ENCODE results near the gene CD46. TPM values are rescaled to one million over a fixed set of nuclear protein-coding genes. Genes with fewer than 3 reads are reported as not detected.

CD46 gene
- polyA plus RNA-seq, 1 donor from 2014 or later: 393 TPM

DNA sequence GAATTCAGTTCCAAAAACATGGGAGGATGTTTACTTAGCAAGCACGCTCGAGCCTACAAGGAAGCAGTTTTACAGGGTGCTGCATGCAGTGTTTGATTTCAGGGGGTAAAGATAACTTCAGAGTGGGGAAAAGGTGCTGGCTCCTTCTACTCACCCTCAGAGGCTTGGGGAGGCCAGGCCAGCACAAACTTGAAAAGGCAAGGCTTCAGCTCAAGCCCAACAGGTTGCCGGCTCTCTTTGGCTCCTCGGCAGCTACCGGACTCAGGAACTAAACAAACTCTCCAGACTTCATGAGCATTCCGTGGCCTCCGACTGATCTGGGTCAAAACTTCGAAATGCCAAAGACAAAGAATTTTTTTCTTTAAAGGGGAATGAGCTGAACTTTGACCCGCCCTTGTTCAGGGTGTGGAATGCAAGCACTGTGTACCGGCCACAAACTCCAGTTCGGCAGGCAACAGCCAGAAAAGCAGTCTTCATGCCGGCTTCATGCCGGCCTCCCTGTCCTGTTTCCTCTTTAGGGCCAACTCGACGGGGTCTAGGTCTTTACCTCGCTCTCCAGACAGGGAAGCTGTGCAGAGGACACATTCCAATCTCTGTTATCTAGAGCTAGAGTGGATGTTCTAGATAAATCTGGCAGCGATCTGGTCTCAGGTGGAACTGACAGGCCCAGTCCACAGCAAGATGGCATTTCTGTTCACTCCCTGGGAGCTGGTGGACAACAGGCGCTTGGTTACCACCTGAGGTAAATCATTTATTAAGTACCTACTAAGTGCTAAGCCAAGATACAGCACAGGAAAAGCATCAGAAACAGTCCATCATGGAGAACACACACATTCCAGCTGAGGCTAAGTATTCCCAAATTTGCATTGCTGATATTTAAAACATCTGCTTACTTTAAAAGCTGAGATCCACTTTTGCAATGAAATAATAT, 75.0 kb downstream of the CD46 start:
- Histone ChIP-seq H3K9me2 (ENCODE audit: insufficient read depth, low read length) (no peaks in the 10 kb centered on the region), H4K20me1 (ENCODE audit: insufficient read depth) (no peaks in the 10 kb centered on the region), H3K4me2 (ENCODE audit: low read length) (no peak overlapping the region), H3K27me3 (ENCODE audit: insufficient read depth, low read depth, low read length) (no peaks in the 10 kb centered on the region), H3K79me2 (replicated peaks; ENCODE audit: insufficient read depth, low read length) (no peaks in the 10 kb centered on the region), H3K9ac (ENCODE audit: low read length) (no peak overlapping the region), H3K9me3 (ENCODE audit: low read length) (no peaks in the 10 kb centered on the region), H3K27ac (ENCODE audit: low read length) (no peak overlapping the region), H3K4me3 (ENCODE audit: low read length) (no peak overlapping the region), H2AFZ (ENCODE audit: low read depth, low read length) (no peak overlapping the region), H3K36me3 (ENCODE audit: insufficient read depth, low read length) (no peaks in the 10 kb centered on the region), H3F3A (ENCODE audit: insufficient read depth, low read length, poor library complexity, severe bottlenecking) (no peaks in the 10 kb centered on the region)
- TF ChIP-seq EZH2 (IDR thresholded peaks at IDR 0.05; ENCODE audit: borderline replicate concordance, insufficient read depth, low read length, poor library complexity, severe bottlenecking): no peak
- TF ChIP-seq MXI1 (conservative IDR thresholded peaks at IDR 0.05; ENCODE audit: poor library complexity, severe bottlenecking): no peak
- no peak for TF ChIP-seq TAF1 (IDR thresholded peaks at IDR 0.05; ENCODE audit: low read depth)
- TF ChIP-seq, protein P1, sequence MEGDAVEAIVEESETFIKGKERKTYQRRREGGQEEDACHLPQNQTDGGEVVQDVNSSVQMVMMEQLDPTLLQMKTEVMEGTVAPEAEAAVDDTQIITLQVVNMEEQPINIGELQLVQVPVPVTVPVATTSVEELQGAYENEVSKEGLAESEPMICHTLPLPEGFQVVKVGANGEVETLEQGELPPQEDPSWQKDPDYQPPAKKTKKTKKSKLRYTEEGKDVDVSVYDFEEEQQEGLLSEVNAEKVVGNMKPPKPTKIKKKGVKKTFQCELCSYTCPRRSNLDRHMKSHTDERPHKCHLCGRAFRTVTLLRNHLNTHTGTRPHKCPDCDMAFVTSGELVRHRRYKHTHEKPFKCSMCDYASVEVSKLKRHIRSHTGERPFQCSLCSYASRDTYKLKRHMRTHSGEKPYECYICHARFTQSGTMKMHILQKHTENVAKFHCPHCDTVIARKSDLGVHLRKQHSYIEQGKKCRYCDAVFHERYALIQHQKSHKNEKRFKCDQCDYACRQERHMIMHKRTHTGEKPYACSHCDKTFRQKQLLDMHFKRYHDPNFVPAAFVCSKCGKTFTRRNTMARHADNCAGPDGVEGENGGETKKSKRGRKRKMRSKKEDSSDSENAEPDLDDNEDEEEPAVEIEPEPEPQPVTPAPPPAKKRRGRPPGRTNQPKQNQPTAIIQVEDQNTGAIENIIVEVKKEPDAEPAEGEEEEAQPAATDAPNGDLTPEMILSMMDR (IDR thresholded peaks at IDR 0.05; ENCODE audit: poor library complexity, severe bottlenecking): no peak
- TF ChIP-seq, protein P2, sequence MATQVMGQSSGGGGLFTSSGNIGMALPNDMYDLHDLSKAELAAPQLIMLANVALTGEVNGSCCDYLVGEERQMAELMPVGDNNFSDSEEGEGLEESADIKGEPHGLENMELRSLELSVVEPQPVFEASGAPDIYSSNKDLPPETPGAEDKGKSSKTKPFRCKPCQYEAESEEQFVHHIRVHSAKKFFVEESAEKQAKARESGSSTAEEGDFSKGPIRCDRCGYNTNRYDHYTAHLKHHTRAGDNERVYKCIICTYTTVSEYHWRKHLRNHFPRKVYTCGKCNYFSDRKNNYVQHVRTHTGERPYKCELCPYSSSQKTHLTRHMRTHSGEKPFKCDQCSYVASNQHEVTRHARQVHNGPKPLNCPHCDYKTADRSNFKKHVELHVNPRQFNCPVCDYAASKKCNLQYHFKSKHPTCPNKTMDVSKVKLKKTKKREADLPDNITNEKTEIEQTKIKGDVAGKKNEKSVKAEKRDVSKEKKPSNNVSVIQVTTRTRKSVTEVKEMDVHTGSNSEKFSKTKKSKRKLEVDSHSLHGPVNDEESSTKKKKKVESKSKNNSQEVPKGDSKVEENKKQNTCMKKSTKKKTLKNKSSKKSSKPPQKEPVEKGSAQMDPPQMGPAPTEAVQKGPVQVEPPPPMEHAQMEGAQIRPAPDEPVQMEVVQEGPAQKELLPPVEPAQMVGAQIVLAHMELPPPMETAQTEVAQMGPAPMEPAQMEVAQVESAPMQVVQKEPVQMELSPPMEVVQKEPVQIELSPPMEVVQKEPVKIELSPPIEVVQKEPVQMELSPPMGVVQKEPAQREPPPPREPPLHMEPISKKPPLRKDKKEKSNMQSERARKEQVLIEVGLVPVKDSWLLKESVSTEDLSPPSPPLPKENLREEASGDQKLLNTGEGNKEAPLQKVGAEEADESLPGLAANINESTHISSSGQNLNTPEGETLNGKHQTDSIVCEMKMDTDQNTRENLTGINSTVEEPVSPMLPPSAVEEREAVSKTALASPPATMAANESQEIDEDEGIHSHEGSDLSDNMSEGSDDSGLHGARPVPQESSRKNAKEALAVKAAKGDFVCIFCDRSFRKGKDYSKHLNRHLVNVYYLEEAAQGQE (IDR thresholded peaks at IDR 0.05; ENCODE audit: borderline replicate concordance): no peak
- TF ChIP-seq POLR2AphosphoS5 (IDR thresholded peaks at IDR 0.05): no peak
- TF ChIP-seq EP300 (conservative IDR thresholded peaks at IDR 0.05; ENCODE audit: poor library complexity, severe bottlenecking): no peak
- TF ChIP-seq RAD21 (conservative IDR thresholded peaks at IDR 0.05): no peak
- no peak for TF ChIP-seq SMC3 (conservative IDR thresholded peaks at IDR 0.05; ENCODE audit: poor library complexity)

DNA sequence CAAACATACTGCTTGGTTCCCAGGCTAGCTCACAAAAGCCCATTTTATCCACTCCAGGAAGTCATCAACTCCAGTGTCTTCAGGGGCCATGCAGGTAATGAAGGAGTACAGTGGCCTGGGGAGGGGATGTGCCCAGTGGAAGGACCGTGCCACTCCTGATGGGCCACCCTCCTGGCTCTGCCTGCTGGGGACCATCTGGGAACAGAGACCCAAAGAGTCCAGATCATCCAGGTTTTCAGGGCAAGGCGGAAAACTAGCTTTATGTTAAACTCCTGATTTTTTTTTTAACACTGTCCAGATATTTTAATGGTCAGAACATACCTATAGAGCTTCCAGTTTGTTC, 75.6 kb downstream of the CD46 start:
- Histone ChIP-seq H3K9me3 (ENCODE audit: low read length) (no peaks in the 10 kb centered on the region), H3K9ac (ENCODE audit: low read length) (no peak overlapping the region), H2AFZ (ENCODE audit: low read depth, low read length) (no peak overlapping the region), H3K27me3 (ENCODE audit: insufficient read depth, low read depth, low read length) (no peaks in the 10 kb centered on the region), H3K9me2 (ENCODE audit: insufficient read depth, low read length) (no peaks in the 10 kb centered on the region), H4K20me1 (ENCODE audit: insufficient read depth) (no peaks in the 10 kb centered on the region), H3K36me3 (ENCODE audit: insufficient read depth, low read length) (no peaks in the 10 kb centered on the region), H3K4me3 (ENCODE audit: low read length) (no peak overlapping the region), H3K4me2 (ENCODE audit: low read length) (no peak overlapping the region), H3F3A (ENCODE audit: insufficient read depth, low read length, poor library complexity, severe bottlenecking) (no peaks in the 10 kb centered on the region), H3K79me2 (replicated peaks; ENCODE audit: insufficient read depth, low read length) (no peaks in the 10 kb centered on the region), H3K27ac (ENCODE audit: low read length) (no peak overlapping the region)
- no peak for TF ChIP-seq EZH2 (IDR thresholded peaks at IDR 0.05; ENCODE audit: borderline replicate concordance, insufficient read depth, low read length, poor library complexity, severe bottlenecking)
- TF ChIP-seq, protein P1 (IDR thresholded peaks at IDR 0.05; ENCODE audit: poor library complexity, severe bottlenecking): no peak
- no peak for TF ChIP-seq RAD21 (conservative IDR thresholded peaks at IDR 0.05)
- TF ChIP-seq, protein P2 (IDR thresholded peaks at IDR 0.05; ENCODE audit: borderline replicate concordance): no peak
- TF ChIP-seq TAF1 (IDR thresholded peaks at IDR 0.05; ENCODE audit: low read depth): no peak
- no peak for TF ChIP-seq SMC3 (conservative IDR thresholded peaks at IDR 0.05; ENCODE audit: poor library complexity)
- no peak for TF ChIP-seq EP300 (conservative IDR thresholded peaks at IDR 0.05; ENCODE audit: poor library complexity, severe bottlenecking)
- TF ChIP-seq POLR2AphosphoS5 (IDR thresholded peaks at IDR 0.05): no peak
- TF ChIP-seq MXI1 (conservative IDR thresholded peaks at IDR 0.05; ENCODE audit: poor library complexity, severe bottlenecking): no peak

Measured in neural cell (in vitro differentiated cells).